ENCODE data around the gene BCORL1.
A peak's percentile ranks its signal among the peaks of the same experiment; 100 is the strongest.

DNA sequence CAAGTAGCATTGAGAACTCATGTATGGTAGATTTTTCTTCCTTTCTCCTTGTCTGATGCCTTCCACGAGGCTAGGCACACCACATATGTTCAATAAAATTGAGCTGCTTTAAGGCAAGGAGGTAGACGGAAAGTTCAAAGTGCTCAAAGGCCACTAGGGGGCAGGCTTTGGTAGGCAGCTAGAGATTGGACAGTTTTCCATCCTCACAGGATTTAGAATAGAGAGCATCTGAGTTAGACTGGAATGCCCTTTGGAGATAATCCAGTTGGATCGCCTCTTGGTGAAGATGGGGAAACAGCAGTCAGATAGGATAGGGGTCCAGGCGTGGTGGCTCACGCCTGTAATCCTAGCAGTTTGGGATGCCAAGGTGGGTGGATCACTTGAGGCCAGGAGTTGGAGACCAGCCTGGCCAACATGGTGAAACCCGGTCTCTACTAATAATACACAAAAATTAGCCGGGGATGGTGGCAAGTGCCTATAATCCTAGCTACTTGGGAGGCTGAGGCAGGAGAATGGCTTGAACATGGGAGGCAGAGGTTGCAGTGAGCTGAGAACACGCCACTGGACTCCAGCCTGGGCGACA, 97.5 kb downstream of the BCORL1 start:
- TF ChIP-seq, protein P1, sequence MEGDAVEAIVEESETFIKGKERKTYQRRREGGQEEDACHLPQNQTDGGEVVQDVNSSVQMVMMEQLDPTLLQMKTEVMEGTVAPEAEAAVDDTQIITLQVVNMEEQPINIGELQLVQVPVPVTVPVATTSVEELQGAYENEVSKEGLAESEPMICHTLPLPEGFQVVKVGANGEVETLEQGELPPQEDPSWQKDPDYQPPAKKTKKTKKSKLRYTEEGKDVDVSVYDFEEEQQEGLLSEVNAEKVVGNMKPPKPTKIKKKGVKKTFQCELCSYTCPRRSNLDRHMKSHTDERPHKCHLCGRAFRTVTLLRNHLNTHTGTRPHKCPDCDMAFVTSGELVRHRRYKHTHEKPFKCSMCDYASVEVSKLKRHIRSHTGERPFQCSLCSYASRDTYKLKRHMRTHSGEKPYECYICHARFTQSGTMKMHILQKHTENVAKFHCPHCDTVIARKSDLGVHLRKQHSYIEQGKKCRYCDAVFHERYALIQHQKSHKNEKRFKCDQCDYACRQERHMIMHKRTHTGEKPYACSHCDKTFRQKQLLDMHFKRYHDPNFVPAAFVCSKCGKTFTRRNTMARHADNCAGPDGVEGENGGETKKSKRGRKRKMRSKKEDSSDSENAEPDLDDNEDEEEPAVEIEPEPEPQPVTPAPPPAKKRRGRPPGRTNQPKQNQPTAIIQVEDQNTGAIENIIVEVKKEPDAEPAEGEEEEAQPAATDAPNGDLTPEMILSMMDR (IDR thresholded peaks at IDR 0.05): peak; percentile 79
- no peak for TF ChIP-seq ZFX (IDR thresholded peaks at IDR 0.05; ENCODE audit: borderline replicate concordance)

Data from 22Rv1 (cell line).